NCI-H2196 (cell line): Measurements from ENCODE around the gene ANK3.

ENCODE experiments used
- DNase-seq: peaks from one replicate; lab custom pipeline; 2025; ENCODE audit not compliant: unreplicated experiment; lab: John Stamatoyannopoulos, UW

ANK3 gene

GRCh38 chr10:60107308-60107976 lies 282.2 kb downstream of the ANK3 start:
- no peak for DNase-seq

GRCh38 chr10:60105295-60105695 lies 284.4 kb downstream of the ANK3 start:
- no peak for DNase-seq

GRCh38 chr10:60101821-60102220 lies 287.9 kb downstream of the ANK3 start:
- no peak for DNase-seq

- DNase-seq = peak; percentile 34
These were observed 289.5 kb downstream of the ANK3 start for GRCh38 chr10:60099998-60100747.

- no peak for DNase-seq
These were observed 290.7 kb downstream of the ANK3 start for GRCh38 chr10:60098677-60099601.

- no peak for DNase-seq
These were observed 292.7 kb downstream of the ANK3 start for GRCh38 chr10:60096761-60097513.

GRCh38 chr10:60093317-60093716 lies 296.4 kb downstream of the ANK3 start:
- no peak for DNase-seq

- no peak for DNase-seq
These were observed 302.8 kb downstream of the ANK3 start for GRCh38 chr10:60086862-60087261.

GRCh38 chr10:60086421-60086820 lies 303.3 kb downstream of the ANK3 start:
- no peak for DNase-seq

GRCh38 chr10:60082744-60083344 lies 306.8 kb downstream of the ANK3 start:
- DNase-seq = no peak

- no peak for DNase-seq
These were observed 307.3 kb downstream of the ANK3 start for GRCh38 chr10:60082341-60082740.

- DNase-seq = no peak
These were observed 315.7 kb downstream of the ANK3 start for GRCh38 chr10:60073781-60074656.

- no peak for DNase-seq
These were observed 316.3 kb downstream of the ANK3 start for GRCh38 chr10:60073397-60073780.

- no peak for DNase-seq
These were observed 320.4 kb downstream of the ANK3 start for GRCh38 chr10:60069311-60069710.

GRCh38 chr10:60050366-60050765 lies 339.3 kb downstream of the ANK3 start:
- no peak for DNase-seq

- DNase-seq = no peak
These were observed 341.6 kb downstream of the ANK3 start for GRCh38 chr10:60048091-60048501.

- no peak for DNase-seq
These were observed 344.1 kb downstream of the ANK3 start for GRCh38 chr10:60045571-60045970.

GRCh38 chr10:60044971-60045370 lies 344.7 kb downstream of the ANK3 start:
- no peak for DNase-seq

- no peak for DNase-seq
These were observed 345.4 kb downstream of the ANK3 start for GRCh38 chr10:60044242-60044641.
